ENCODE data around the gene IRAK1. TPM values are rescaled to one million over a fixed set of nuclear protein-coding genes. Genes with fewer than 3 reads are reported as not detected.

The IRAK1 gene
- total and polyA plus RNA-seq, 2 of the 13 experiments (the other 11 are each of a cell fraction or from before 2014, with no cell fraction given) = 57.7 to 77.3 TPM

GRCh38 chrX:154012336-154012991, 7.2 kb downstream of the IRAK1 start (continued):
- no peak for TF ChIP-seq SKIL (CRISPR knock-in tag; IDR thresholded peaks at IDR 0.05; ENCODE audit: borderline replicate concordance)
- 0 out of 2 replicates have a peak, but pooled peaks have one; percentile 33 for TF ChIP-seq ZBTB7B (CRISPR knock-in tag; IDR thresholded peaks at IDR 0.05)
- no peak for TF ChIP-seq STAT5B (CRISPR knock-in tag; IDR thresholded peaks at IDR 0.05)
- no peak for TF ChIP-seq ZSCAN20 (CRISPR knock-in tag; IDR thresholded peaks at IDR 0.05; ENCODE audit: borderline replicate concordance)
- TF ChIP-seq ZNF546 (CRISPR knock-in tag; conservative IDR thresholded peaks at IDR 0.05) = no peak
- TF ChIP-seq RBFOX2 (IDR thresholded peaks at IDR 0.05; ENCODE audit: low read depth, low read length) = peak; percentile 26; the same call in 1 of the 2 replicates
- TF ChIP-seq MZF1 (CRISPR knock-in tag; IDR thresholded peaks at IDR 0.05; ENCODE audit: borderline replicate concordance) = no peak
- no peak for TF ChIP-seq KMT2B (CRISPR knock-in tag; IDR thresholded peaks at IDR 0.05)
- TF ChIP-seq ZNF414 (CRISPR knock-in tag; IDR thresholded peaks at IDR 0.05) = no peak
- no peak for TF ChIP-seq ZNF30 (CRISPR knock-in tag; IDR thresholded peaks at IDR 0.05)
- no peak for TF ChIP-seq ARNT2 (CRISPR knock-in tag; IDR thresholded peaks at IDR 0.05; ENCODE audit: low read depth)
- TF ChIP-seq ZNF101 (CRISPR knock-in tag; IDR thresholded peaks at IDR 0.05; ENCODE audit: borderline replicate concordance, low read depth) = no peak
- TF ChIP-seq MIER3 (CRISPR knock-in tag; IDR thresholded peaks at IDR 0.05; ENCODE audit: borderline replicate concordance) = no peak
- TF ChIP-seq ZNF549 (CRISPR knock-in tag; IDR thresholded peaks at IDR 0.05) = no peak
- TF ChIP-seq HOXA3 (CRISPR knock-in tag; IDR thresholded peaks at IDR 0.05) = no peak
- TF ChIP-seq RBM22 (optimal IDR thresholded peaks at IDR 0.05; ENCODE audit: low read length) = peak; percentile 36
- TF ChIP-seq ZNF318 (CRISPR knock-in tag; IDR thresholded peaks at IDR 0.05) = no peak
- TF ChIP-seq ZNF598 (CRISPR knock-in tag; IDR thresholded peaks at IDR 0.05; ENCODE audit: borderline replicate concordance) = no peak
- no peak for TF ChIP-seq ZEB1 (IDR thresholded peaks at IDR 0.05; ENCODE audit: insufficient replicate concordance, low read depth)

Measured in HepG2 (cell line).